Skeletal muscle tissue (tissue), 4 donors: Measurements from ENCODE around the gene SHISAL1. TPM values are rescaled to one million over a fixed set of nuclear protein-coding genes. Genes with fewer than 3 reads are reported as not detected.

ENCODE experiments used
- H3K27ac ChIP-seq: one replicate; pipeline ENCODE4 v1.7.0; 2013; ENCODE audit warnings: mild to moderate bottlenecking, low read depth, low read length, inconsistent platforms
- H3K27me3 ChIP-seq, 3 donors: one replicate each; pipeline ENCODE4 v1.7.0; 2013; ENCODE audit warnings: low read length in 3 of 3; ENCODE audit not compliant: control insufficient read depth in 3 of 3, insufficient read depth in 3 of 3
- H3K36me3 ChIP-seq, 3 donors: one replicate each; pipeline ENCODE4 v1.7.0; 2013; ENCODE audit warnings: low read length in 3 of 3; ENCODE audit not compliant: control insufficient read depth in 3 of 3, insufficient read depth in 3 of 3
- H3K4me1 ChIP-seq, 3 donors: one replicate each; pipeline ENCODE4 v1.7.0; 2013; ENCODE audit warnings: low read length in 3 of 3, mild to moderate bottlenecking in 3 of 3; ENCODE audit not compliant: control insufficient read depth in 3 of 3, insufficient read depth in 3 of 3
- H3K4me3 ChIP-seq, 3 donors: one replicate each; pipeline ENCODE4 v1.7.0; 2013; ENCODE audit warnings: low read length in 3 of 3
- H3K9ac ChIP-seq, 3 donors: one replicate each; pipeline ENCODE4 v1.7.0; 2013; ENCODE audit warnings: low read length in 3 of 3, mild to moderate bottlenecking in 3 of 3, moderate library complexity in 2 of 3, low read depth in 1 of 3
- H3K9me3 ChIP-seq, 3 donors: one replicate each; pipeline ENCODE4 v1.7.0; 2013; ENCODE audit warnings: low read length in 3 of 3; ENCODE audit not compliant: control insufficient read depth in 3 of 3
- total RNA-seq: library from RNA; depleted of rRNA; stranded (reverse); fragments of >200 nt; gene quantifications from one replicate; pipeline ENCODE4 v1.2.3, GENCODE V29; 2014
- donor health status: Osteomylitis.

Gene SHISAL1
- total RNA-seq, 1 donor from 2014 or later = 7.3 TPM

GRCh38 chr22:44199164-44199563 is 113.6 kb downstream of the SHISAL1 start:
- Histone ChIP-seq H3K9ac (no peak overlapping the region), H3K27ac (no peak overlapping the region), H3K27me3 (peaks cover 18 to 73% (median 53%) of the 10 kb centered on the region in 3 donors), H3K36me3 (no peaks in the 10 kb centered on the region), H3K4me1 (no peaks in the 10 kb centered on the region), H3K9me3 (no peaks in the 10 kb centered on the region), H3K4me3 (no peak overlapping the region)

DNA sequence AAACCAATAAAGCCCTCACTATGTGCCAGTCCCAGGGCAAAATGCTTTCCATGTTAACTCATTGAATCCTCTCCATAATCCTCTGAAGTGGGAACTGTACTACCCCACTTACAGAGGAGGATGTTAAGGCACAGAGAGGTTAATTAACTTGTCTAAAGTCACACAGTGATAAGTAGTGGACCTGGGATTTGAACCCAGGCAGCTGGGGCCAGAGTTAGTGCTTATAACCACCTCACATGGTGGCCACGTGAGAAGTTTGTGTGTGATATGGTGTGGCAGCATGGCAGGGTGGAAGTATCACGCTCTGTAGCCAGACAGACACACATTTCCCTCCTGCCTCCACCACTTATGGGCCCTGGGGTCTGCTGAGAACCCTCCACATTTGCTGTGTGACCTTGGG is 115.5 kb downstream of the SHISAL1 start:
- Histone ChIP-seq H3K9me3 (no peaks in the 10 kb centered on the region), H3K9ac (no peak overlapping the region), H3K36me3 (no peaks in the 10 kb centered on the region), H3K4me3 (no peak overlapping the region), H3K27ac (no peak overlapping the region), H3K27me3 (peaks cover 21 to 67% (median 54%) of the 10 kb centered on the region in 3 donors), H3K4me1 (no peaks in the 10 kb centered on the region)

DNA sequence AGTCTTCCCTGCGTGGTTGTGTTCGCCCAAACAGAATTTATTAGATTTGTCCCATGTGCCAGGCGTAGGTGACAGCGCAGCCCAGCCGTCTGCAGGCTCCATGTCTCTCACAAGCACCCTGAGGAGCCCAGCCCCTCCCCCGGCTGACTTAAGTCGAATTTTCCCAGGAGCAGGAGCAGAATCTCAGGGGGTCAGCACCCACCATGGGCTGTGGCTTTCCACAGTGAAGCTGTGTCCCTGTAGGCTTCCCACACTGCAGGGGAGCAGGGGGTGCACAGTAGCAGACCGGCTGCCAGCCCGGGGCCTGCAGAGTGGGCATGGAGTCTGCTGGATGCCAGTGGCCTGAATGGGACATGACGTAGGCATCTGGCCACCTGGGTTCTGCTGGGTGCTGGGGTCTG is 116.0 kb downstream of the SHISAL1 start:
- H3K27ac ChIP-seq = no peak overlapping the region
- no peaks in the 10 kb centered on the region for H3K36me3 ChIP-seq
- H3K27me3 ChIP-seq = peaks cover 16 to 62% (median 49%) of the 10 kb centered on the region in 3 donors
- no peaks in the 10 kb centered on the region for H3K9me3 ChIP-seq
- no peak overlapping the region for H3K4me3 ChIP-seq
- H3K4me1 ChIP-seq = no peaks in the 10 kb centered on the region
- no peak overlapping the region for H3K9ac ChIP-seq

DNA sequence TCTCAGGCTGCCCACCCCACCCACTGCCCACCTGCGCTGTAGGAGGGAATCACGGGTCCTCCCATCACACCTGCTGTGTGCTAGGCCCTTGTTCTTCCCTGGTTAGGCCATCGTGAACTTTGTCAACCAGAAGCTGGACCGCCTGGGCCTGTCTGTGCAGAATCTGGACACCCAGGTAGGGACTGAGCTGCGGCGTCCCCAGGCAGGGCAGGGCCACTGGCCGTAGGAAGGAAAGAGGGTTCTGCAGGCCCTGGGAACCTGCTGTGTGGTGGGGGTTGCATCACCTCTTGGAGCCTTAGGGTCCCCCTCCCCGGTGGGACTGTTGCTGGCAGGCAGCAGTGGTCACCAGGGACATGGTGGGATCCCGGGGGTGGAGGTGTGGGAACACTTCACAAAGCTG is 116.5 kb downstream of the SHISAL1 start:
- Histone ChIP-seq H3K9ac (no peak overlapping the region), H3K27me3 (peaks cover 16 to 57% (median 45%) of the 10 kb centered on the region in 3 donors)

DNA sequence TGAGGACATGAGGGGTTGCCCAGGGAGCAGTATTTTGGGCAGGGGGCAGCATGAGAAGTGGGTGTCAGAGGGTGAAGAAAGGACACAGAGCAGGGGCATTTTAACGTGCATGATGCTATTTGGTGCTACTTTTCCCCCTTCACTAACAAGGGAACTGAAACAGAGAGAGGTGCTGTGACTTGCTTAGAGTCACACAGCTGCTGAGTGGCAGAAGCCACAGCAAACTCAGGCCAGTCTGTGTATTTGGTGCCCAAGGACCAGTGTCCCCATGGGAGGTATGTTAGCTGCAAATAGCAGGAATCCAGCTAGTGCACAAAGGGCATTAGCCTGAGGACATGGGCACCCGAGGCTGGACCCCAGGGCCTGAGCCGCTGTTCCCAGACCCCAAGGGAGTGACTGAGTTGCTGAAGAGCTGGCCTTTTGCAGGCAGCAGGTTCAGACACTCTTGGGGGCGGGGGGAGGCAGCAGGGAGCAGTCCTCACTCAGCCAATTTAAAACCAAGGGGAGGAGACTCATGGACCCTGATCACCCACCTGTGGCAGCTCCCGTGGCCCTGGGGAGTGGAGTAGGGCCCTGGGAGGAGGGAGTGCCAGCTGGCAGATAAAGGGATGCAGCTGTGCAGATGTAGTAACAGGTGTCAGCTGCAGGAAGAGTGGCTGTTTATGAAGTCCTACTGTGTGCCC is 117.4 kb downstream of the SHISAL1 start:
- Histone ChIP-seq H3K4me3 (no peak overlapping the region), H3K9me3 (no peaks in the 10 kb centered on the region), H3K36me3 (no peaks in the 10 kb centered on the region), H3K27me3 (peaks cover 16 to 53% (median 39%) of the 10 kb centered on the region in 3 donors), H3K9ac (no peak overlapping the region), H3K27ac (no peak overlapping the region), H3K4me1 (no peaks in the 10 kb centered on the region)

More for the DNA sequence above, 116.5 kb downstream of the SHISAL1 start:
- Histone ChIP-seq H3K4me3 (no peak overlapping the region), H3K4me1 (no peaks in the 10 kb centered on the region), H3K36me3 (no peaks in the 10 kb centered on the region), H3K27ac (no peak overlapping the region), H3K9me3 (no peaks in the 10 kb centered on the region)

DNA sequence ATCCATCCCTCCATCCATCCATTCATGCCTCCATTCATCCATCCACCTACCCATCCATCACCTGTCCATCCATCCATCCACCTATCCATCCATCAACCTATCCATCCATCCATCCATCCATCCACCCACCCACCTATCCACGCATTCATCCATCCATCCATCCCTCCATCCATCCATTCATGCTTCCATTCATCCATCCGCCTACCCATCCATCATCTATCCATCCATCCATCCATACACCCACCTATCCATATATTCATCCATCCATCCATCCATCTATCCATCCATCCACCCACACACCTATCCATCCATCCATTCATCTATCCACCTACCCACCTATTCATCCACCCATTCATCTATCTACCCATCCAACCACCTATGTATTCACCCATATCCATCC is 118.2 kb downstream of the SHISAL1 start:
- H3K36me3 ChIP-seq = no peaks in the 10 kb centered on the region
- H3K4me1 ChIP-seq = no peaks in the 10 kb centered on the region
- H3K9me3 ChIP-seq = no peaks in the 10 kb centered on the region
- H3K27me3 ChIP-seq = peaks cover 14 to 47% (median 37%) of the 10 kb centered on the region in 3 donors
- no peak overlapping the region for H3K27ac ChIP-seq
- H3K4me3 ChIP-seq = no peak overlapping the region
- H3K9ac ChIP-seq = no peak overlapping the region

Other genes with a start within 250 kb of the SHISAL1 start
- 3.1 TPM for gene PARVG, start 132.0 kb downstream of the SHISAL1 start, total RNA-seq
- gene RTL6, start 185.3 kb upstream of the SHISAL1 start, total RNA-seq = 19.3 TPM